KMS-11 (cell line): ENCODE results near the gene CFAP299.
"Not testable (repeated sequence)": the region's sequence is repeated elsewhere in the genome, so short reads cannot be mapped to it uniquely, and the experiment has no call there.

Experiments used
- H2AFZ ChIP-seq: fragments of 200-600 bp; sonication (generic); 2 replicates; pipeline ENCODE4 v1.6.1; 2016; ENCODE audit warnings: antibody characterized with exemption, mixed run types, low read depth
- H3K27ac ChIP-seq: fragments of 200-600 bp; sonication (generic); 2 replicates; pipeline ENCODE4 v1.6.1; 2016; ENCODE audit warnings: mild to moderate bottlenecking, mixed run types
- H3K27me3 ChIP-seq: fragments of 200-600 bp; sonication (generic); 2 replicates; pipeline ENCODE4 v1.6.1; 2017; ENCODE audit warnings: mild to moderate bottlenecking, low read depth, mixed run types, moderate library complexity; ENCODE audit not compliant: insufficient read depth
- H3K36me3 ChIP-seq: fragments of 200-600 bp; sonication (generic); 2 replicates; pipeline ENCODE4 v1.6.1; 2017; ENCODE audit warnings: mild to moderate bottlenecking, mixed run types; ENCODE audit not compliant: insufficient read depth
- H3K4me1 ChIP-seq: fragments of 200-600 bp; sonication (generic); 2 replicates; pipeline ENCODE4 v1.6.1; 2016; ENCODE audit warnings: mild to moderate bottlenecking, low read depth, mixed run types; ENCODE audit not compliant: poor library complexity, severe bottlenecking
- H3K4me2 ChIP-seq: fragments of 200-600 bp; sonication (generic); 2 replicates; pipeline ENCODE4 v1.7.0; 2016; ENCODE audit warnings: mild to moderate bottlenecking, mixed run types
- H3K4me3 ChIP-seq: fragments of 200-600 bp; sonication (generic); IDR thresholded peaks from 2 replicates; pipeline ENCODE4 v1.6.1; 2017; ENCODE audit warnings: low read depth, low read length, mixed read lengths; ENCODE audit not compliant: insufficient read depth
- H3K79me2 ChIP-seq: fragments of 200-600 bp; sonication (generic); 2 replicates; pipeline ENCODE4 v1.6.1; 2016; ENCODE audit warnings: low read depth, mixed run types; ENCODE audit not compliant: insufficient read depth
- H3K9ac ChIP-seq: fragments of 200-600 bp; sonication (generic); 2 replicates; pipeline ENCODE4 v1.6.1; 2016; ENCODE audit warnings: mild to moderate bottlenecking, mixed run types
- H4K20me1 ChIP-seq: fragments of 200-600 bp; sonication (generic); 2 replicates; pipeline ENCODE4 v1.6.1; 2016; ENCODE audit warnings: mild to moderate bottlenecking, mixed run types; ENCODE audit not compliant: insufficient read depth
- TF ChIP-seq, protein P1 (sequence below): fragments of 200-600 bp; sonication (generic); conservative IDR thresholded peaks from 2 replicates; pipeline ENCODE4 v1.6.1; 2017; ENCODE audit warnings: low read depth, mild to moderate bottlenecking, antibody characterized with exemption, low read length, moderate library complexity, mixed read lengths

The CFAP299 gene

DNA sequence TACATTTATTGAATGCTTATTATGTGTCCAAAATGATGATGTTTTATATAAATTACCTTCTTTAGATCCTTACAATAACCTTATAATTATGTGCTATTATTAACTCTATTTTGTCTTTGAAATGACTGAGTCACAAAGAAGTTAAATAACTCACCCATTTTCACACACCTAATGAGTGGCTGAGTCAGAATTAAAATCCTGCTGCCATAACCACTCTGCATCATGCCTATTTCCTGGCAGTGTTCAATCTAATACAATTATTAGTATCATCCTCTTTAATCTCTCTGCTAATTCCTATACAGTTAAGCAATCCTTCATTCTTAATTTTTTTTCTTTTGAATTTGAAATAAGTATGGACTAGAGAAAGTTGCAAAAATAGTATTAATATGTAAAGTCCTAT, 342.9 kb downstream of the CFAP299 start:
- H3K36me3 ChIP-seq: no peaks in the 10 kb centered on the region
- H3K27me3 ChIP-seq: no peaks in the 10 kb centered on the region
- H3K27ac ChIP-seq: no peak overlapping the region
- H3K4me1 ChIP-seq: no peaks in the 10 kb centered on the region
- H4K20me1 ChIP-seq: no peaks in the 10 kb centered on the region
- H3K4me2 ChIP-seq: no peak overlapping the region
- no peaks in the 10 kb centered on the region for H3K79me2 ChIP-seq
- H3K4me3 ChIP-seq: no peak overlapping the region
- H3K9ac ChIP-seq: no peak overlapping the region
- no peak overlapping the region for H2AFZ ChIP-seq
- TF ChIP-seq, protein P1, sequence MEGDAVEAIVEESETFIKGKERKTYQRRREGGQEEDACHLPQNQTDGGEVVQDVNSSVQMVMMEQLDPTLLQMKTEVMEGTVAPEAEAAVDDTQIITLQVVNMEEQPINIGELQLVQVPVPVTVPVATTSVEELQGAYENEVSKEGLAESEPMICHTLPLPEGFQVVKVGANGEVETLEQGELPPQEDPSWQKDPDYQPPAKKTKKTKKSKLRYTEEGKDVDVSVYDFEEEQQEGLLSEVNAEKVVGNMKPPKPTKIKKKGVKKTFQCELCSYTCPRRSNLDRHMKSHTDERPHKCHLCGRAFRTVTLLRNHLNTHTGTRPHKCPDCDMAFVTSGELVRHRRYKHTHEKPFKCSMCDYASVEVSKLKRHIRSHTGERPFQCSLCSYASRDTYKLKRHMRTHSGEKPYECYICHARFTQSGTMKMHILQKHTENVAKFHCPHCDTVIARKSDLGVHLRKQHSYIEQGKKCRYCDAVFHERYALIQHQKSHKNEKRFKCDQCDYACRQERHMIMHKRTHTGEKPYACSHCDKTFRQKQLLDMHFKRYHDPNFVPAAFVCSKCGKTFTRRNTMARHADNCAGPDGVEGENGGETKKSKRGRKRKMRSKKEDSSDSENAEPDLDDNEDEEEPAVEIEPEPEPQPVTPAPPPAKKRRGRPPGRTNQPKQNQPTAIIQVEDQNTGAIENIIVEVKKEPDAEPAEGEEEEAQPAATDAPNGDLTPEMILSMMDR: no peak

DNA sequence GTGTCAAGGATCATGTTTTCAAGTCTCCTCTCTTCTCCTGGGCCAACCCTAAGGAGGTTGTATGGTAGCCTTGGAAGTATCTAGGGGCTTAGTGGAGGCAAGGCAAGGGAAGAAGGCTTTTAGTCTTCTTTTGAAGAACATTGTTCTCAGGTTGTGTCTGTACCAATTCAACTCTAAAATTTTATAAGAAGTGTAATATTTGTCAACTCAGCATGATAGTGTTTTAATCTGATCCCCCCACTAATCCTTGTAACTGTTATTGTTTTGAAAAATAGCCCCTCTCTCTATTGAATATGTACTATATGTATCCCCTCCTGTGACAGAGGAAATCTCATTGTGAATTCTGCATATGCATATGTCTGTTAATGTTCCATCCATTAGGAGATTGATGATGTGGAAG, 345.4 kb downstream of the CFAP299 start:
- H3K4me3 ChIP-seq: no peak overlapping the region
- H2AFZ ChIP-seq: no peak overlapping the region
- no peak overlapping the region for H3K9ac ChIP-seq
- H3K79me2 ChIP-seq: no peaks in the 10 kb centered on the region
- H3K4me1 ChIP-seq: no peaks in the 10 kb centered on the region
- no peaks in the 10 kb centered on the region for H4K20me1 ChIP-seq
- no peak overlapping the region for H3K27ac ChIP-seq
- no peaks in the 10 kb centered on the region for H3K36me3 ChIP-seq
- H3K27me3 ChIP-seq: no peaks in the 10 kb centered on the region
- TF ChIP-seq, protein P1: no peak
- no peak overlapping the region for H3K4me2 ChIP-seq

GRCh38 chr4:80685214-80685613, 349.7 kb downstream of the CFAP299 start:
- Histone ChIP-seq H2AFZ (no peak overlapping the region), H3K79me2 (no peaks in the 10 kb centered on the region), H4K20me1 (no peaks in the 10 kb centered on the region), H3K27me3 (no peaks in the 10 kb centered on the region), H3K27ac (no peak overlapping the region), H3K4me2 (no peak overlapping the region), H3K4me3 (no peak overlapping the region), H3K4me1 (no peaks in the 10 kb centered on the region), H3K36me3 (no peaks in the 10 kb centered on the region), H3K9ac (no peak overlapping the region)
- TF ChIP-seq, protein P1: no peak

DNA sequence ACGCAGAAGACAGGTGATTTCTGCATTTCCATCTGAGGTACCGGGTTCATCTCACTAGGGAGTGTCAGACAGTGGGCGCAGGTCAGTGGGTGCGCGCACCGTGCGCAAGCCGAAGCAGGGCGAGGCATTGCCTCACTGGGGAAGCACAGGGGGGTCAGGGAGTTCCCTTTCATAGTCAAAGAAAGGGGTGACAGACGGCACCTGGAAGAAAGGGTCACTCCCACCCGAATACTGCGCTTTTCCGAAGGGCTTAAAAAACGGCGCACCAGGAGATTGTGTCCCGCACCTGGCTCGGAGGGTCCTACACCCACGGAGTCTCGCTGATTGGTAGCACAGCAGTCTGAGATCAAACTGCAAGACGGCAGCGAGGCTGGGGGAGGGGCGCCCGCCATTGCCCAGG, 352.2 kb downstream of the CFAP299 start:
- not testable (repeated sequence) for H3K4me3 ChIP-seq, H3K4me2 ChIP-seq, H4K20me1 ChIP-seq, H3K27ac ChIP-seq, H3K79me2 ChIP-seq, H3K9ac ChIP-seq, H2AFZ ChIP-seq, H3K27me3 ChIP-seq, H3K4me1 ChIP-seq, H3K36me3 ChIP-seq

DNA sequence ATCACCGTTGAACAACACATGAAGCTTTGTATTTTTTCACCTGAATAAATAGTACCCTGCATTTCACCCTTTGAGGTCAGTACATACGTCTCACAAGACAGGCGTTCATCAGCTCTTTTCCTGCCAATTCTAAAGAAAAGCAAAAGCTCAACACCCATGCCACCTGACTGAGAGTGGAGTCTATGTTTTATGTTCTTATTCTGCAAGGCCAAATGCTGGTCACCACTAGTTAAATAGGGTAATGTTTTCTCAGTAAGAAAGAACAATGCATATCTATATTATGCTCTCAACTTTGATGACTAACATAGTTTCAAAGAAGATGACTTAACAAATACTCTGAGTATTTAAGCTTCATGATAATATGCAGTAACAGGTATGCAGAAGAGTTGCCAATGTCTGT, 358.6 kb downstream of the CFAP299 start:
- no peak overlapping the region for H2AFZ ChIP-seq
- no peaks in the 10 kb centered on the region for H3K27me3 ChIP-seq
- H3K4me2 ChIP-seq: no peak overlapping the region
- H3K4me1 ChIP-seq: no peaks in the 10 kb centered on the region
- TF ChIP-seq, protein P1: no peak
- no peak overlapping the region for H3K27ac ChIP-seq
- no peak overlapping the region for H3K4me3 ChIP-seq
- H3K36me3 ChIP-seq: no peaks in the 10 kb centered on the region; the same call in 1 of the 2 replicates
- no peak overlapping the region for H3K9ac ChIP-seq
- no peaks in the 10 kb centered on the region for H3K79me2 ChIP-seq
- no peaks in the 10 kb centered on the region for H4K20me1 ChIP-seq
